K562 (cell line): ENCODE measurements around the gene AMPD1. TPM values are rescaled to one million over a fixed set of nuclear protein-coding genes. Genes with fewer than 3 reads are reported as not detected.

ENCODE experiments used
- ATAC-seq: fragments of 200-7000 bp; cut with Tn5 transposase; 3 replicates; pipeline ENCODE4 v1.9.1; 2020; ENCODE audit warnings: moderate library complexity
- BruUV-seq: library from RNA; stranded (reverse); fragments of 400-500 nt; replicated peaks from 2 replicates; lab custom pipeline; 2021; lab: Mats Ljungman, UMichigan
- CTCF ChIA-PET: fragments of 300-600 bp; formaldehyde crosslinking; extraction: SDS; loops from one replicate; lab custom pipeline; 2021; ENCODE audit warnings: low intra/inter-chr PET ratio; lab: Yijun Ruan, JAX
- POLR2A ChIA-PET: fragments of 300-600, 350-650 bp; sonication (Branson Sonifier 250); formaldehyde crosslinking; extraction: SDS; loops from one replicate; lab custom pipeline; 2021; ENCODE audit warnings: antibody characterized with exemption, inconsistent platforms; lab: Yijun Ruan, JAX
- DNase-seq, 4 experiments: peaks; one replicate each; pipeline versions ENCODE4 v3.0.0 to v3.0.0-alpha.2; 2011 to 2018; ENCODE audit warnings: low spot score in 3 of 4, mixed read lengths in 3 of 4; ENCODE audit errors: extremely low read depth in 1 of 4
- FAIRE-seq: peaks from 2 replicates; lab custom pipeline; 2011; peaks lifted over from hg19 to GRCh38; lab: Jason Lieb, UNC
- H2AFZ ChIP-seq: 2 replicates; pipeline ENCODE4 v1.6.0; 2011; ENCODE audit warnings: low read depth, low read length, control low read depth, inconsistent platforms
- H3K27ac ChIP-seq: fragments of 200-600 bp; 3 replicates; pipeline ENCODE4 v1.8.0; 2011; ENCODE audit warnings: low read depth, mild to moderate bottlenecking, control low read depth, inconsistent platforms, low read length, moderate library complexity, mixed read lengths; ENCODE audit errors: extremely low read depth
- H3K27me3 ChIP-seq, 2 experiments: fragments of 300-600 bp in 1 of 2; 2 replicates in 1 of 2; 3 replicates in 1 of 2; pipeline versions ENCODE4 v1.6.0 to v1.8.0; 2011; ENCODE audit warnings: inconsistent platforms in 2 of 2, low read length in 2 of 2, mild to moderate bottlenecking in 1 of 2, mixed read lengths in 1 of 2, moderate library complexity in 1 of 2; ENCODE audit not compliant: control insufficient read depth in 2 of 2, insufficient read depth in 2 of 2
- H3K36me3 ChIP-seq: fragments of 300-600 bp; 3 replicates; pipeline ENCODE4 v1.8.0; 2011; ENCODE audit warnings: mild to moderate bottlenecking, low read length, inconsistent platforms; ENCODE audit not compliant: control insufficient read depth, insufficient read depth
- H3K4me1 ChIP-seq, 2 experiments: fragments of 200-600 bp in 1 of 2; replicated peaks in 1 of 2; 2 replicates in 1 of 2; 3 replicates in 1 of 2; pipeline versions ENCODE4 v1.5.1 to v1.8.0; 2011; ENCODE audit warnings: inconsistent platforms in 2 of 2, low read length in 2 of 2, mild to moderate bottlenecking in 1 of 2, mixed read lengths in 1 of 2, moderate library complexity in 1 of 2; ENCODE audit not compliant: control insufficient read depth in 2 of 2, insufficient read depth in 2 of 2
- H3K4me2 ChIP-seq: 2 replicates; pipeline ENCODE4 v1.6.1; 2011; ENCODE audit warnings: low read length, control low read depth, inconsistent platforms, mixed read lengths; ENCODE audit not compliant: insufficient read depth
- H3K4me3 ChIP-seq: fragments of 200-600 bp; sonication (generic), shearing (Covaris generic); 2 replicates; pipeline ENCODE4 v1.5.1; 2016; ENCODE audit warnings: control low read depth, inconsistent platforms
- H3K79me2 ChIP-seq: fragments of 200-600 bp; 3 replicates; pipeline ENCODE4 v1.8.0; 2011; ENCODE audit warnings: low read length, inconsistent platforms; ENCODE audit not compliant: control insufficient read depth, insufficient read depth
- H3K9ac ChIP-seq, 2 experiments: 2 replicates each; pipeline versions ENCODE4 v1.6.0 to v1.6.1; 2011; ENCODE audit warnings: low read depth in 2 of 2, low read length in 2 of 2, control low read depth in 1 of 2, inconsistent platforms in 1 of 2, mild to moderate bottlenecking in 1 of 2, mixed read lengths in 1 of 2; ENCODE audit not compliant: insufficient read depth in 1 of 2
- H3K9me1 ChIP-seq: one replicate; pipeline ENCODE4 v1.6.0; 2011; ENCODE audit warnings: inconsistent platforms, mild to moderate bottlenecking, low read length, moderate library complexity; ENCODE audit not compliant: control insufficient read depth, insufficient read depth
- H3K9me3 ChIP-seq: replicated peaks from 2 replicates; pipeline ENCODE4 v1.5.1; 2011; ENCODE audit warnings: low read depth, low read length, inconsistent platforms; ENCODE audit not compliant: control insufficient read depth, insufficient read depth
- H4K20me1 ChIP-seq: replicated peaks from 2 replicates; pipeline ENCODE4 v1.6.1; 2011; ENCODE audit warnings: low read length, inconsistent platforms, mixed read lengths; ENCODE audit not compliant: control insufficient read depth, insufficient read depth
- ESRRB ChIP-seq: fragments of 250-450 bp; sonication (Bioruptor Pico); IDR thresholded peaks from 2 replicates; pipeline ENCODE4 v1.5.0; 2020; ENCODE audit warnings: mild to moderate bottlenecking, moderate library complexity, borderline replicate concordance
- RAD21 ChIP-seq, 2 experiments: fragments of 250-450 bp in 1 of 2; fragments of 450-650 bp in 1 of 2; sonication (Bioruptor Pico) in 1 of 2; formaldehyde crosslinking in 1 of 2; IDR thresholded peaks in 1 of 2; conservative IDR thresholded peaks in 1 of 2; 2 replicates each; pipeline versions ENCODE4 v1.4.0 to v1.8.0; 2020 to 2022; ENCODE audit warnings: mild to moderate bottlenecking in 2 of 2, moderate library complexity in 1 of 2
- SRSF7 ChIP-seq: fragments of 200-400 bp; formaldehyde crosslinking; optimal IDR thresholded peaks from 2 replicates; pipeline ENCODE3; 2017; ENCODE audit warnings: mild to moderate bottlenecking, low read depth, low read length
- ZNF316 ChIP-seq: fragments of 450-650 bp; IDR thresholded peaks from 2 replicates; pipeline ENCODE4 v1.6.1; 2016
- WGBS: fragments of 100-300 bp; shearing (Covaris generic); methylation state at CpG from one replicate; pipeline ENCODE4 v1.1.6; 2016; ENCODE audit warnings: low coverage, mixed read lengths; ENCODE audit not compliant: insufficient coverage; ENCODE audit errors: missing lambda C conversion rate; 5-methylcytosine and 5-hydroxymethylcytosine counted together
- in situ Hi-C: fragments of 300-500 bp; cut with MboI; formaldehyde crosslinking; loops from 4 replicates; pipeline ENCODE4 v1.15.0; 2018; ENCODE audit warnings: inconsistent platforms, mixed read lengths
- intact Hi-C: fragments of 100-400 bp; cut with micrococcal nuclease; formaldehyde crosslinking; loops from 2 replicates; pipeline ENCODE4 v1.14.2; 2022
- polyA plus RNA-seq, 8 experiments: library from polyadenylated mRNA; depleted of rRNA in 4 of 8; stranded (reverse) in 5 of 8; unstranded in 3 of 8; fragments of >200 nt; fragmentation: Nextera tagmentation in 2 of 8; fragmentation: Illumina TruSeq in 1 of 8; extraction: Ambion mirVana in 2 of 8; extraction: Trizol in 1 of 8; gene quantifications; 2 replicates each; pipeline versions ENCODE4 v1.2.1 to v1.2.3, GENCODE V29; 2011 to 2014; ENCODE audit warnings: inconsistent platforms in 1 of 8, missing spikeins in 1 of 8
- total RNA-seq, 7 experiments: library from RNA; depleted of rRNA in 6 of 7; stranded (reverse); fragments of >200 nt in 6 of 7; fragmentation: Illumina TruSeq in 2 of 7; extraction: Trizol in 2 of 7; gene quantifications; 2 replicates each; pipeline versions ENCODE4 v1.2.1 to v1.2.3, GENCODE V29; 2011 to 2021; ENCODE audit warnings: low replicate concordance in 1 of 7
- TF ChIP-seq, protein P1 (sequence below), 3 experiments: fragments of 200-800 bp in 1 of 3; fragments of 250-450 bp in 1 of 3; fragments of 450-650 bp in 1 of 3; sonication (Bioruptor Pico) in 1 of 3; sonication (Bioruptor generic) in 1 of 3; formaldehyde crosslinking in 1 of 3; IDR thresholded peaks; 2 replicates each; pipeline versions ENCODE4 v1.6.1 to v1.8.0; 2016 to 2022; ENCODE audit warnings: mild to moderate bottlenecking in 2 of 3, missing genetic modification characterization in 2 of 3, missing compliant biosample characterization in 1 of 3, moderate library complexity in 1 of 3
- TF ChIP-seq, protein P2 (sequence below), 3 experiments: IDR thresholded peaks in 2 of 3; conservative IDR thresholded peaks in 1 of 3; 2 replicates each; pipeline ENCODE4 v1.5.1; 2011 to 2012; ENCODE audit warnings: low read length in 3 of 3, mild to moderate bottlenecking in 3 of 3, control low read depth in 2 of 3, improper control_type of control experiment in 1 of 3, inconsistent platforms in 1 of 3, low read depth in 1 of 3, mixed read lengths in 1 of 3, moderate library complexity in 1 of 3; ENCODE audit not compliant: insufficient read depth in 2 of 3
- TF ChIP-seq, protein P3 (sequence below): sonication (generic); formaldehyde crosslinking; IDR thresholded peaks from 2 replicates; pipeline ENCODE4 v1.8.1; 2023; ENCODE audit warnings: mild to moderate bottlenecking, missing genetic modification reagents

The AMPD1 gene
- total and polyA plus RNA-seq, 9 of the 15 experiments (the other 6 are each of a cell fraction or from before 2014, with no cell fraction given), result 0.04 to 0.17 TPM; not detected in 7

DNA sequence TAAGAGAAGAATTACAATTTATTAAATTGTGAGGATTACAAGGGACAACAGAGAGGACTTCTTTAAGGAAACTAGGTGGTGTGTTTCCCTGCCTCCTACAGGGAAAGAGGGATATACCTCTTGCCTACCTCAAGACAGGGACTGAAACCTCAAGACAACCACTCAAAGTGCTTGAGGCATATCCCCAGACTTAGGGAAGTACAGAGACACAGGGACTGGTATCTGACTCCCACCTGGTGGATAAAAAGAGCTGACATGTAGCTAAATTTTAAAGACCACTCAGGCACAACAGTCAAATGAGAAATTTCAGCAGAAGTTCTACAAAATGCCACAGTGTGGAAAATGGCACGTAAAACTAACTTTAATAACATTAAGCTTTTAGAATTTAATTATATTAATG is 46.8 kb downstream of the AMPD1 start:
- POLR2A ChIA-PET, result interaction anchor here (0.7 to 1.2 kb wide), 2 partner anchors 12 to 35 kb away, joined by 3 to 6 read pairs; no protein-coding TSS in a partner anchor

More for the DNA sequence above, 46.8 kb downstream of the AMPD1 start:
- no peaks in the 10 kb centered on the region for H3K9me1 ChIP-seq
- H3K27ac ChIP-seq, result no peak overlapping the region
- 13% methylated on average over 1 of the region's 1 CpG for WGBS
- H4K20me1 ChIP-seq, result 0 out of 2 replicates have a peak, but pooled peaks cover 3% of the 10 kb centered on the region
- ATAC-seq, result peak; percentile 70
- BruUV-seq, result no TSS peak
- CTCF ChIA-PET, result no interaction called here
- intact Hi-C loops (loop anchor here (2.0 kb wide), 1 partner anchor 302 kb away; no protein-coding TSS in a partner anchor), in situ Hi-C loops (no loop called here)
- H3K79me2 ChIP-seq, result no peaks in the 10 kb centered on the region
- H3K4me1 ChIP-seq, result no peaks in the 10 kb centered on the region
- H3K4me2 ChIP-seq, result no peak overlapping the region
- no peaks in the 10 kb centered on the region for H3K9me3 ChIP-seq
- H3K9ac ChIP-seq, result no peak overlapping the region
- no peaks in the 10 kb centered on the region for H3K36me3 ChIP-seq
- peaks cover 15 to 38% of the 10 kb centered on the region in 2 experiments for H3K27me3 ChIP-seq
- TF ChIP-seq, protein P1, sequence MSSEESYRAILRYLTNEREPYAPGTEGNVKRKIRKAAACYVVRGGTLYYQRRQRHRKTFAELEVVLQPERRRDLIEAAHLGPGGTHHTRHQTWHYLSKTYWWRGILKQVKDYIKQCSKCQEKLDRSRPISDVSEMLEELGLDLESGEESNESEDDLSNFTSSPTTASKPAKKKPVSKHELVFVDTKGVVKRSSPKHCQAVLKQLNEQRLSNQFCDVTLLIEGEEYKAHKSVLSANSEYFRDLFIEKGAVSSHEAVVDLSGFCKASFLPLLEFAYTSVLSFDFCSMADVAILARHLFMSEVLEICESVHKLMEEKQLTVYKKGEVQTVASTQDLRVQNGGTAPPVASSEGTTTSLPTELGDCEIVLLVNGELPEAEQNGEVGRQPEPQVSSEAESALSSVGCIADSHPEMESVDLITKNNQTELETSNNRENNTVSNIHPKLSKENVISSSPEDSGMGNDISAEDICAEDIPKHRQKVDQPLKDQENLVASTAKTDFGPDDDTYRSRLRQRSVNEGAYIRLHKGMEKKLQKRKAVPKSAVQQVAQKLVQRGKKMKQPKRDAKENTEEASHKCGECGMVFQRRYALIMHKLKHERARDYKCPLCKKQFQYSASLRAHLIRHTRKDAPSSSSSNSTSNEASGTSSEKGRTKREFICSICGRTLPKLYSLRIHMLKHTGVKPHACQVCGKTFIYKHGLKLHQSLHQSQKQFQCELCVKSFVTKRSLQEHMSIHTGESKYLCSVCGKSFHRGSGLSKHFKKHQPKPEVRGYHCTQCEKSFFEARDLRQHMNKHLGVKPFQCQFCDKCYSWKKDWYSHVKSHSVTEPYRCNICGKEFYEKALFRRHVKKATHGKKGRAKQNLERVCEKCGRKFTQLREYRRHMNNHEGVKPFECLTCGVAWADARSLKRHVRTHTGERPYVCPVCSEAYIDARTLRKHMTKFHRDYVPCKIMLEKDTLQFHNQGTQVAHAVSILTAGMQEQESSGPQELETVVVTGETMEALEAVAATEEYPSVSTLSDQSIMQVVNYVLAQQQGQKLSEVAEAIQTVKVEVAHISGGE (CRISPR knock-in tag; IDR thresholded peaks at IDR 0.05), result 0 out of 6 replicates have a peak, but pooled peaks of 1 of the 3 experiments have one; percentile 29
- TF ChIP-seq, protein P2, sequence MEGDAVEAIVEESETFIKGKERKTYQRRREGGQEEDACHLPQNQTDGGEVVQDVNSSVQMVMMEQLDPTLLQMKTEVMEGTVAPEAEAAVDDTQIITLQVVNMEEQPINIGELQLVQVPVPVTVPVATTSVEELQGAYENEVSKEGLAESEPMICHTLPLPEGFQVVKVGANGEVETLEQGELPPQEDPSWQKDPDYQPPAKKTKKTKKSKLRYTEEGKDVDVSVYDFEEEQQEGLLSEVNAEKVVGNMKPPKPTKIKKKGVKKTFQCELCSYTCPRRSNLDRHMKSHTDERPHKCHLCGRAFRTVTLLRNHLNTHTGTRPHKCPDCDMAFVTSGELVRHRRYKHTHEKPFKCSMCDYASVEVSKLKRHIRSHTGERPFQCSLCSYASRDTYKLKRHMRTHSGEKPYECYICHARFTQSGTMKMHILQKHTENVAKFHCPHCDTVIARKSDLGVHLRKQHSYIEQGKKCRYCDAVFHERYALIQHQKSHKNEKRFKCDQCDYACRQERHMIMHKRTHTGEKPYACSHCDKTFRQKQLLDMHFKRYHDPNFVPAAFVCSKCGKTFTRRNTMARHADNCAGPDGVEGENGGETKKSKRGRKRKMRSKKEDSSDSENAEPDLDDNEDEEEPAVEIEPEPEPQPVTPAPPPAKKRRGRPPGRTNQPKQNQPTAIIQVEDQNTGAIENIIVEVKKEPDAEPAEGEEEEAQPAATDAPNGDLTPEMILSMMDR (IDR thresholded peaks at IDR 0.05 in 2 of 3, conservative IDR thresholded peaks at IDR 0.05 in 1 of 3; ENCODE audit: insufficient read depth in 2 of 3, low read depth in 1 of 3, low read length in 3 of 3), result peak in 2 of 3 experiments; percentile 28 to 41; a peak in 2 of 6 replicates
- peak; percentile 34; the same call in 1 of the 2 replicates for TF ChIP-seq ZNF316
- TF ChIP-seq ESRRB (CRISPR knock-in tag), result no peak
- TF ChIP-seq, protein P3, sequence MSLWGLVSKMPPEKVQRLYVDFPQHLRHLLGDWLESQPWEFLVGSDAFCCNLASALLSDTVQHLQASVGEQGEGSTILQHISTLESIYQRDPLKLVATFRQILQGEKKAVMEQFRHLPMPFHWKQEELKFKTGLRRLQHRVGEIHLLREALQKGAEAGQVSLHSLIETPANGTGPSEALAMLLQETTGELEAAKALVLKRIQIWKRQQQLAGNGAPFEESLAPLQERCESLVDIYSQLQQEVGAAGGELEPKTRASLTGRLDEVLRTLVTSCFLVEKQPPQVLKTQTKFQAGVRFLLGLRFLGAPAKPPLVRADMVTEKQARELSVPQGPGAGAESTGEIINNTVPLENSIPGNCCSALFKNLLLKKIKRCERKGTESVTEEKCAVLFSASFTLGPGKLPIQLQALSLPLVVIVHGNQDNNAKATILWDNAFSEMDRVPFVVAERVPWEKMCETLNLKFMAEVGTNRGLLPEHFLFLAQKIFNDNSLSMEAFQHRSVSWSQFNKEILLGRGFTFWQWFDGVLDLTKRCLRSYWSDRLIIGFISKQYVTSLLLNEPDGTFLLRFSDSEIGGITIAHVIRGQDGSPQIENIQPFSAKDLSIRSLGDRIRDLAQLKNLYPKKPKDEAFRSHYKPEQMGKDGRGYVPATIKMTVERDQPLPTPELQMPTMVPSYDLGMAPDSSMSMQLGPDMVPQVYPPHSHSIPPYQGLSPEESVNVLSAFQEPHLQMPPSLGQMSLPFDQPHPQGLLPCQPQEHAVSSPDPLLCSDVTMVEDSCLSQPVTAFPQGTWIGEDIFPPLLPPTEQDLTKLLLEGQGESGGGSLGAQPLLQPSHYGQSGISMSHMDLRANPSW (CRISPR knock-in tag), result no peak
- no peak for TF ChIP-seq SRSF7
- TF ChIP-seq RAD21 (CRISPR knock-in tag; conservative IDR thresholded peaks at IDR 0.05 in 1 of 2, IDR thresholded peaks at IDR 0.05 in 1 of 2), result peak in 1 of 2 experiments; percentile 53; a peak in 2 of 4 replicates
- no peak for FAIRE-seq
- H3K4me3 ChIP-seq, result no peak overlapping the region
- peak in 2 of 4 experiments; percentile 16 to 25 for DNase-seq
- H2AFZ ChIP-seq, result no peak overlapping the region
